Activated CD8-positive, alpha-beta memory T cell treated with anti-CD3 and anti-CD28 coated beads for 24 hours (primary cell): Measurements from ENCODE around the gene CFH.
"Not testable (repeated sequence)": the region's sequence is repeated elsewhere in the genome, so short reads cannot be mapped to it uniquely, and the experiment has no call there.

Experiments used
- DNase-seq: peaks from one replicate; pipeline ENCODE4 v3.0.0-alpha.2; 2020

Gene CFH

DNA sequence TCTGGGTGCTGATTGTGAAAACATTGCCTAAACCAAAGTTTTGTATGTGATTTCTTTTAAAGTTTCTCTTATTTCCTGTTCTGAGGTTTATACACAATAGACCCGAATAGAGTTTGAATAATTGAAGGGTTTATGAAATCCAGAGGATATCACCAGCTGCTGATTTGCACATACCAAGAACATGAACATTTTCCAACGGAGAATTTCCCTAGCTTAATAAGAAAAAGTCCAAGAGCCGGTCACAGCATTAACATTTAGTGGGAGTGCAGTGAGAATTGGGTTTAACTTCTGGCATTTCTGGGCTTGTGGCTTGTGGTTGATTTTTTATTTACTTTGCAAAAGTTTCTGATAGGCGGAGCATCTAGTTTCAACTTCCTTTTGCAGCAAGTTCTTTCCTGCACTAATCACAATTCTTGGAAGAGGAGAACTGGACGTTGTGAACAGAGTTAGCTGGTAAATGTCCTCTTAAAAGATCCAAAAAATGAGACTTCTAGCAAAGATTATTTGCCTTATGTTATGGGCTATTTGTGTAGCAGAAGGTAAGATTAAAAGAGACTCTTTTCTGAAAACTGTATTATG, at the start of gene CFH:
CFH (plus strand) TSS at position 407 of the 579 bp plus-strand sequence; CDS start at position 482, 75 bp downstream.
- no peak for DNase-seq

DNA sequence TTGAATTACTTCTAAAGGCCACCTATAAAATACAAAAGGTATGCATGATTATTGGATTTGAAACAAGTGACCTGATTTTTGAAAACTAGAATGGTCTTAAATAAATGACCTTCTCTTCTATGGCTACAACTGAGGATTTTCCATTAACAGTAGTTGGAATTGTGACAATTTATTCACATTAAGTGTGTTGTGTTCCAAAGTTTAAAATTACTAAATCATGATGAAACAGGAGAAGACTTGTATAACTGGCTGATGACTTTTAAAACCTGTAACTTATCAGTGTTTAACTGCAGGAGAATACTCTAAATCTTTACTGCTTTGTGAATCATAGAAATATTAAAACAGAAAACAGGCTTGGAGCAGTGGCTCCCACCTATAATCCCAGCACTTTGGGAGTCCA, 48.2 kb upstream of the CFH start:
- no peak for DNase-seq

GRCh38 chr1:196607981-196608380, 43.9 kb upstream of the CFH start:
- no peak for DNase-seq

DNA sequence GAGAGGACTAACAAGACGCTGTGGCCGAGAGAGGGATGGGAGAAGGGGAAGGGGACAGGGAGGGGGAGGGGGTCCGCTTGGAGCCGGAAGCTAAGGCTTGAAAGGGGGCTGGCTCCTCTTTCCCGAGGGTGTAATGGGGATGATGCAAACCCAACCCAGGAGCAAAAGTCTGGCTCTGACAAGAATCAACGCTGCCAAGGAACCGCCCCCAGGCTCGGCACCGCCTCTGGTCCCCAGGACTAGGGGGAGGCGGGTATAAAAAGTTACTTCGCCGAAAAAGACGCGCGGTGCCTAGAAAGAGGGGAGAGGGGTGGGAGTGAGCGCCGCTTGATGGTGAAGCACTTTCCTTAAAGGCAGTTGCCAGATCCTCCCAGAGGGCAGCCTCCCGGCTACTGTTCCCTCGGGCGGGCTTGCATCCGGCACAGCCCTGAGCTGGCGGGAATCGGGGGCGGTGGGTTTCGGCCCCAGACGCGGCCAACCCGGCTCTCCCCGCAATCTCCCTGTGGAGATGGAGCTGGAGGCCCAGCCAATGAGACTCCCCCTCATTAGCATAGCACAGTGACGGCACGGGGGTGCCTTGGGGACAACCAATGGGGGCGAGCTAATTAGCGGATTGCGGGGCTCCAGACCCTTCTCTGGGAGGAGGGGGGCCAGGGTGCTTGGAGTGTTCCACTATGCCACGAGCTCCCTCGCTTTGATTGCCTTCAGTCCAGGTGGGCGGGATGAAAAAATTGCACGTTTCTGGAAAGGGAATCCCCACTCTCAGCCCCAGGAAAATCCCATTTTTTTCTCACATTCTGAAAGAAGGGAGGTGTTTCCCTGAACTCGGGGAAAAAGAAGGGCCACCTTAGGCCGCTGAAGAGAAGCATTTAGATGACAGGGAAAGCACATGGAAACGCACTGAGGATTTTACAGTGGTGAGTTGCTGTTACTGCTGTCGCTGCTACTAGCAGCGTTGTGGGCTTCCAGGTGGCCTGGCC, 43.2 kb upstream of the CFH start, which contains the start of gene KCNT2:
KCNT2 (minus strand) TSS at position 51 of the 980 bp plus-strand sequence. CDS start 131 bp downstream, outside the sequence.
- no peak for DNase-seq

DNA sequence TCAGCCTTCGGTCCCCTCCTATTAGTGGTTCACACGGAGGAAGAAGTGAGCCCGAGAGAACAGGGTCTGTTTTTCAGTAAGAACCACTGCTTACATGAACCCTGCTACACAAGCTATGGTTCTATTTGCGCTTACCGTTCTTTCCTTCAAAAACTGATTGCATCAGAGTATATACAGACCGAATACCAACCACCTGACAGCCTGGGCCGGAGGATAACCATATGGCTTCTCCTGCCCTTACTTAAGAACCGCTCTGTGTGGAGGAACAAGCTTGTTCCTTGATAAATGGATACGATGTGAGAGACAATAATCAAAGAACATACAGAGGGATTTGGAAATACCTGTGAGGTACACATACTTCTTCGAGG, 42.5 kb upstream of the CFH start:
- DNase-seq = no peak

DNA sequence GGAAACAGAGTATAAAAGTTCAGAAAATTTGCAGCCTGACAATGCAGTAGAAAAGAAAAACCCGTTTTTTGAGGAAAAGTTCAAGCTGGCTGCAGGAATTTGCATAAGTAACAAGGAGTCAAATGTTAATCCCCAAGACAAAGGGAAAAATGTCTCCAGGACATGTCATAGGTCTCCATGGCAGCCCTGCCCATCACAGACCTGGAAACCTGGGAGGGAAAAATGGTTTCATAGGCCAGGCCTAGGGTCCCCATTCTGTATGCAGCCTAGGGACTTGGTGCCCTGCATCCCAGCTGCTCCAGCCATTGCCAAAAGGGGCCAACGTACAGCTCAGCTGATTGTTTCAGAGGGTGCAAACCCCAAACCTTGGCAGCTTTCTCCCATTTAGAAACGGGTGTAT, 40.0 kb upstream of the CFH start:
- DNase-seq = no peak

- no peak for DNase-seq
These were observed 32.1 kb upstream of the CFH start for GRCh38 chr1:196619721-196620120.

DNA sequence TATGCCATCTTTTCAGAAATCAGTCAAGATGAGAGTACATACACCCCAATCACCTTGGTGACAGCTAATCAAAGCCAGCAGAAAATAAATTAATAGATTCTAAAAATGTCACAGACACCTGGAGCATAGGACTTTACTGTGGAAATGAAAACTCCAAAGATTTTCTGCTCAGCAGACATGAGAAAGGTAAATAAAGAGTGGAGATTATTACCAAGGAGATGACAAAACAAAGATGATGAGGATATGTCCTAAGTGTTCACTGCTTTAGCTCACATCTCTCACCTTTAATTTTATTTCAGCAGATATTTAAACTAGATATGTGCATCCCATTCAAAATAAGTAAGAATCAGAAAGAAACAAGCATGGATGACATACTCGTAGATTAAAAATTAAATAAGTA, 28.8 kb upstream of the CFH start:
- DNase-seq = no peak

- DNase-seq = no peak
These were observed 23.0 kb upstream of the CFH start for GRCh38 chr1:196628838-196629237.

- no peak for DNase-seq
These were observed 14.2 kb upstream of the CFH start for GRCh38 chr1:196637606-196638005.

GRCh38 chr1:196638466-196638865, 13.4 kb upstream of the CFH start:
- DNase-seq = no peak

DNA sequence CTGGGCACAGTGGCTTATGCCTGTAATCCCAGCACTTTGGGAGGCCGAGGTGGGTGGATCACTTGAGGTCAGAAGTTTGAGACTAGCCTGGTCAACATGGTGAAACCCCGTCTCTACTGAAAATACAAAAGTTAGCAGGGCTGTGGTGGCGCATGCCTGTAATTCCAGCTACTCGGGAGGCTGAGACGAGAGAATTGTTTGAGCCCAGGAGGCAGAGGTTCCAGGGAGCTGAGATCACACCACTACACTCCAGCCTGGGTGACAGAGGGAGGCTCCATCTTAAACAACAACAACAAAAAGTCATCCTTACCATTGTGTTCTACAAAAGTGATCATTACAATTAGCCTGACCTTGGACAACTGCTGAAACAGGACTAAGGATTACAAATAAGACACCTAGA, 12.6 kb upstream of the CFH start:
- not testable (repeated sequence) for DNase-seq

DNA sequence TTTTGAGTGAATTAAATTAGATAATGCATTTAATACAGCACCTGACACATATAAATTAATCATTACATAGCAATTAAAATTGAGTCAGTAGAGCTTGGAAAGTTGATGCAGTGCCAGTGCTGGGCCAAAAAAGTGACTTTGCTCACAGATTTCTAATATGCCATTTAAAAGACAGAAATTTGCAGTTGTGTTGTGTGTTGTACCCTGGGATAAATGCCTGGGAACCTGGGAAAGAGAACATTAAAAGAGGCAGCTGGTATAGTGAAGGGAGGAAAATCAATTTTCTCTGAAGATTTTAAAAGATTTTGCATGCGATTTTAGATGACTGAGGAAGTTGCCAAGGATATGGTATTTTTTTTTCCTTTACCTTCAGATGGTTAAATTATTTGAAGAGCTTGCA, 10.9 kb upstream of the CFH start:
- no peak for DNase-seq

DNA sequence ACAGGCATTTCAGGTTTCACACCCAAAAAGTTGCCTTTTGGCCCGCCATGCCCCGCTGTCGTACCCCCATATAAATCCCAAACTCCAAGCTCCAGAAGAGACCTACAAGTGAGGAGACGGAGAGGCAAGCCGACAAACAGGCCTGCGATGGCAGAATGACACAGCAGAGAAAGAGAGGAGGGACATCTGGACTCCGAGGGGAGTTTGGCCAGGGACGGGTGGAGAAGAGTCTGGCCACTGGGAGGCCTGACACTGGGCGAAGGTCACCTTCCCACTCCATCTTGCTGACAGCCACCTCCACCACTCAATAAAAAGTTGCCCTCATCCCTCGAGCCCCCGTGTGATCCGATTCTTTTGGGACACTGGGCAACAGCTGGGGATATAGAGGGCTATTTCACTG, 1.9 kb upstream of the CFH start:
- DNase-seq = no peak

- DNase-seq = no peak
These were observed 1.4 kb upstream of the CFH start for GRCh38 chr1:196650403-196650802.

DNA sequence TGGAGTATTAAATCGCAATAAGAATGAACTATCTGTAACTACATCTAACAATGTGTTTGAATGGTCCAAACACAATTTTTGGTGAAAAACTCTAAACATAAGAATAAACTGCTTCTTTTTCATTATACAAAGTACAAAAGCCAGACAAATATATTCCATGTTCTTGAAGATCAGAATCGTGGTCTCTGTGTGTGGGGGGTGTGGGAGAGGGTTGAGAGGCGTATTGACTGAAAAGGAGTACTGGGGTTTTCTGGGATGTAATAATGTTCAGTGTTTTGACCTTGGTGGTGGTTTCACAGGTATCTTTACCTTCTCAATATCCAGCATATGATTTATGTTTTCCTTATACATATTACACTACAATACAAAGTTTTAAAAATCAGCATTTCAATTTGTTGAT, 764 bp upstream of the CFH start:
- DNase-seq = no peak

- DNase-seq = no peak
These were observed 2.4 kb downstream of the CFH start for GRCh38 chr1:196654271-196654670.

DNA sequence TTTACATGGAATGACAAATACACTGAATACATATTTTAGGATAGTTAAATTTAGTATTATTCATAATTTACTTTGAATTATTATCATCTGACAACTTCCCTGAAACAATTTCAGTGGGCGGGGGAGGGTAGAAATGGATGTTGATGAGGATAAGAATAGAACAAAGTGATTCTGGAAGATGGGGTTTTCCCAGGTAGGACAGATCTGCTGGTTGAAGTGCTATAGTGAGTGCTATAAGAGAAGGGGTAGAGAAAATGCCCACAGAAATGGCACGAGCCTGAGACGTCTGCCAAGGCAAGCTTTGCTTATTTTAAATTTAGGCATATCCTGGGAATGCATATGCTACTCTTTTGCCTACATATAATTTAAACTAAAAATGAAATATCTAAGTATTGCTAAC, 3.2 kb downstream of the CFH start:
- DNase-seq = no peak

GRCh38 chr1:196655494-196655893, 3.7 kb downstream of the CFH start:
- DNase-seq = no peak

GRCh38 chr1:196659471-196659870, 7.6 kb downstream of the CFH start:
- DNase-seq = no peak

GRCh38 chr1:196660272-196660671, 8.4 kb downstream of the CFH start:
- DNase-seq = no peak

- DNase-seq = no peak
These were observed 9.0 kb downstream of the CFH start for GRCh38 chr1:196660852-196661251.

DNA sequence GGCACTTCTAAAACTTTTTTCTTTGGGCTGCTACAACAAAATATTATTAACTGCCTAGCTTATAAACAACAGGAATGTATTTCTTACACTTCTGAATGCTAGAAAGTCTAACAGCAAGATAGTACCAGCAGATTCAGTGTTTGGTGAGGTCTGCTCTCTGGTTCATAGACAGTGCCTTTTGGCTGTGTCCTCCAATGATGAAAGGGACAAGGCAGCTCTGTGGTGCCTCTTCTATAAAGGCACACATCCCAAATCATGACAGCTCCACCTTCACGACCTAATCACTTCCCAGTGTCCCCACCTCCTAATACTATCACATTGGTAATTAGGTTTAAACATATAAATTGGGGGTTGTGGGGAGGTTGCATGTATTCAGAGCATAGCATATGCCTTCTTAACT, 9.5 kb downstream of the CFH start:
- no peak for DNase-seq

- DNase-seq = no peak
These were observed 15.3 kb downstream of the CFH start for GRCh38 chr1:196667131-196667530.
